GM21737 (cell line): ENCODE measurements around the gene EIF4E3.

Experiments
- ATAC-seq: cut with Tn5 transposase; IDR thresholded peaks from one replicate; pipeline ENCODE4 v1.9.1; 2021; ENCODE audit warnings: mild to moderate bottlenecking, moderate library complexity; ENCODE audit not compliant: unreplicated experiment

The EIF4E3 gene

GRCh38 chr3:71650372-71650771 lies 74.8 kb downstream of the EIF4E3 start:
- no peak for ATAC-seq

GRCh38 chr3:71649757-71650156 lies 75.4 kb downstream of the EIF4E3 start:
- ATAC-seq = no peak

GRCh38 chr3:71647751-71648150 lies 77.5 kb downstream of the EIF4E3 start:
- ATAC-seq = no peak

GRCh38 chr3:71646971-71647370 lies 78.2 kb downstream of the EIF4E3 start:
- ATAC-seq = no peak

GRCh38 chr3:71645140-71645539 lies 80.1 kb downstream of the EIF4E3 start:
- ATAC-seq = no peak

- no peak for ATAC-seq
Observed at GRCh38 chr3:71641674-71642073, 83.5 kb downstream of the EIF4E3 start.

GRCh38 chr3:71640331-71640983 lies 84.7 kb downstream of the EIF4E3 start:
- no peak for ATAC-seq

GRCh38 chr3:71636482-71636881 lies 88.7 kb downstream of the EIF4E3 start:
- ATAC-seq = no peak

- ATAC-seq = no peak
Observed at GRCh38 chr3:71636001-71636400, 89.2 kb downstream of the EIF4E3 start.

GRCh38 chr3:71634671-71635070 lies 90.5 kb downstream of the EIF4E3 start:
- no peak for ATAC-seq

- no peak for ATAC-seq
Observed at GRCh38 chr3:71629711-71630110, 95.5 kb downstream of the EIF4E3 start.

GRCh38 chr3:71629289-71629688 lies 95.9 kb downstream of the EIF4E3 start:
- no peak for ATAC-seq

- ATAC-seq = no peak
Observed at GRCh38 chr3:71628522-71628921, 96.7 kb downstream of the EIF4E3 start.

- no peak for ATAC-seq
Observed at GRCh38 chr3:71625676-71626075, 99.5 kb downstream of the EIF4E3 start.
